PC-3 (cell line): ENCODE data around the gene SCART1. TPM values are rescaled to one million over a fixed set of nuclear protein-coding genes. Genes with fewer than 3 reads are reported as not detected.
"Not testable (repeated sequence)": the region's sequence is repeated elsewhere in the genome, so short reads cannot be mapped to it uniquely, and the experiment has no call there.

Source experiments
- ATAC-seq: fragments of 200-7000 bp; cut with Tn5 transposase; 2 replicates; pipeline ENCODE4 v1.9.1; 2020; ENCODE audit warnings: mild to moderate bottlenecking, moderate library complexity
- BruUV-seq: library from RNA; stranded (reverse); fragments of 400-500 nt; replicated peaks from 2 replicates; lab custom pipeline; 2021; lab: Mats Ljungman, UMichigan
- CTCF ChIA-PET: fragments of 300-600 bp; sonication (Branson Sonifier 250); formaldehyde crosslinking; loops from one replicate; lab custom pipeline; 2022; ENCODE audit warnings: antibody characterized with exemption; lab: Charles Lee
- POLR2A ChIA-PET: fragments of 300-600 bp; sonication (Branson Sonifier 250); formaldehyde crosslinking; loops from one replicate; lab custom pipeline; 2022; ENCODE audit warnings: antibody characterized with exemption; ENCODE audit not compliant: unreplicated experiment; lab: Charles Lee
- DNase-seq: peaks from one replicate; pipeline ENCODE4 v3.0.0-alpha.2; 2015
- H2AFZ ChIP-seq: fragments of 300-600 bp; sonication (generic); 2 replicates; pipeline ENCODE4 v1.6.0; 2016; ENCODE audit warnings: antibody characterized with exemption, low read length
- H3F3A ChIP-seq: fragments of 300-600 bp; sonication (generic); one replicate; pipeline ENCODE4 v1.6.0; 2017; ENCODE audit warnings: antibody characterized with exemption, low read length, control low read depth, mild to moderate bottlenecking; ENCODE audit not compliant: unreplicated experiment
- H3K27ac ChIP-seq: fragments of 300-600 bp; sonication (generic); 2 replicates; pipeline ENCODE4 v1.5.1; 2016; ENCODE audit warnings: mild to moderate bottlenecking, low read length
- H3K27me3 ChIP-seq: fragments of 300-600 bp; sonication (generic); 2 replicates; pipeline ENCODE4 v1.6.1; 2016; ENCODE audit warnings: low read length, mixed read lengths
- H3K36me3 ChIP-seq: fragments of 300-600 bp; sonication (generic); 2 replicates; pipeline ENCODE4 v1.6.1; 2016; ENCODE audit warnings: low read depth, mixed run types, low read length, mixed read lengths
- H3K4me1 ChIP-seq: fragments of 300-600 bp; sonication (generic); 2 replicates; pipeline ENCODE4 v1.5.1; 2016; ENCODE audit warnings: low read length; ENCODE audit not compliant: insufficient read depth
- H3K4me2 ChIP-seq: fragments of 300-600 bp; sonication (generic); 2 replicates; pipeline ENCODE4 v1.6.0; 2016; ENCODE audit warnings: low read length
- H3K4me3 ChIP-seq: fragments of 300-600 bp; sonication (generic); 2 replicates; pipeline ENCODE4 v1.5.1; 2016; ENCODE audit warnings: mild to moderate bottlenecking, low read length, mixed read lengths
- H3K79me2 ChIP-seq: fragments of 300-600 bp; sonication (generic); 2 replicates; pipeline ENCODE4 v1.6.1; 2017; ENCODE audit warnings: low read length, mixed read lengths
- H3K9ac ChIP-seq: fragments of 300-600 bp; sonication (generic); 2 replicates; pipeline ENCODE4 v1.6.0; 2016; ENCODE audit warnings: mild to moderate bottlenecking, low read length
- H3K9me2 ChIP-seq: fragments of 300-600 bp; sonication (generic); replicated peaks from 2 replicates; pipeline ENCODE4 v1.6.1; 2016; ENCODE audit warnings: mixed run types, low read length, mixed read lengths
- H3K9me3 ChIP-seq: fragments of 300-600 bp; sonication (generic); 2 replicates; pipeline ENCODE4 v1.6.1; 2016; ENCODE audit warnings: low read length, mixed read lengths
- H4K20me1 ChIP-seq: fragments of 300-600 bp; sonication (generic); 2 replicates; pipeline ENCODE4 v1.6.1; 2016; ENCODE audit warnings: low read length, mixed read lengths
- EZH2 ChIP-seq: fragments of 300-600 bp; sonication (generic); IDR thresholded peaks from one replicate; pipeline ENCODE4 v1.6.1; 2017; ENCODE audit warnings: antibody characterized with exemption, mild to moderate bottlenecking, low read length; ENCODE audit not compliant: unreplicated experiment
- EZH2phosphoT487 ChIP-seq: fragments of 300-600 bp; sonication (generic); IDR thresholded peaks from 2 replicates; pipeline ENCODE4 v1.6.1; 2018; ENCODE audit warnings: mild to moderate bottlenecking, antibody characterized with exemption, low read length, borderline replicate concordance
- intact Hi-C: fragments of 100-400 bp; cut with micrococcal nuclease; formaldehyde crosslinking; loops from 2 replicates; pipeline ENCODE4 v1.9.0; 2023
- total RNA-seq: library from RNA; depleted of rRNA; stranded (reverse); fragments of >200 nt; gene quantifications from 2 replicates; pipeline ENCODE4 v1.2.3, GENCODE V29; 2014
- TF ChIP-seq, protein P1 (sequence below): fragments of 300-600 bp; sonication (generic); conservative IDR thresholded peaks from 2 replicates; pipeline ENCODE4 v1.5.1; 2017; ENCODE audit warnings: antibody characterized with exemption, low read depth, mild to moderate bottlenecking, low read length

SCART1 gene
- total RNA-seq, 1 experiment from 2014 or later, result 2.4 TPM

DNA sequence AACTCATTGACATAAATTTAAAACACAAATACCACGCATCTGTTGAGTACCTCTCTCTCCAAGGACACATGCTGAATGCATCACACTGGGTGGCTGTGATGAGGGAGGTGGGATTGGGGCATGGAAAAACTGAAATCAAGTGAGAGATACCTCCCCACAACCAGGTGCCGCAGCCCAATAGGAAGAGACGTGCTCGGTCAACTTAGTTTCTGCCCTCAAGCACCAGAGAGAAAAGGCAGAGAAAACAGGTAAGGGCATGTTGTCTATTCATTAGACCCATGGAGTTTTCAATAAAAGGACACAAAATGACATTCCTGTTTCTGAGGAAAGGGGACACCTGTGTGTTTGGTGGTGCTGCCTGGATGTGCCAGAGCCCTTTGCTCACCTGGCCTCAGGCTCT is 24.2 kb upstream of the SCART1 start:
- CTCF ChIA-PET, result not testable (repeated sequence)

DNA sequence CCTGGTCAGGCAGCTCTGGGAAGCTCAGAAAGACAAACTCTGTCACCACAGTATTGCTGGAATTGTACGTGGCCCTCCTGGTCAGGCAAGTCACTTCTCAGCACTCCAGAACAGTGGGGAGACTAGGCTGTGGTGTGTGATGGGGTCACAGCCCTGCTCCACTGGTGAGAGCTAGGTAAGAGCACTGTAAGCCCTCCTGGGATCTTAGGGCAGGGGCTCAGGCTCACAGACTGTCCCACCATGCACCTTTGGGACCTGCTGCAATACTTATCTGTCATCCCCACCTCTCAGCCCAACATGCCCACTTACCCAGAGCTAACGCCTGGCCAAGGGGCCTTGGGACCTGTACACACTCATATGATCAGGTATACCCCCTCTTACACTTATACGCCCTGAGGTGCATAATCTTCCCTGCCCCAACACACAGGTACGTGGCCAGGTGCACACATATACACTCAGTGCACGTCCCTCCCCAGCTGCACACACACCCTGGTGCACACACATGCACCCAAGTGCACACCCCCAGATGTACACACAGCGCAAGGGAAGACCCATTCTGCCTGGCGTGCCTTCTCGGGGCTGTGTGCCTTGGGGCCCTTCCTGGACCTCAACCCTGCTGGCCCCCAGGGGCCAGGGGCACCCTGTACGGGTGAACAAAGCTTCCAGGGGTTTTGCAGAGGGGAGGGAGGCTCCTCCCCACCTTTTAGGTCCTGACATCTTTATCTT is 21.7 kb upstream of the SCART1 start:
- DNase-seq, POLR2A ChIA-PET, H3K4me1 ChIP-seq, H2AFZ ChIP-seq, BruUV-seq, H3K79me2 ChIP-seq, H3K27me3 ChIP-seq, H3K4me3 ChIP-seq, H3K27ac ChIP-seq, H3K9me2 ChIP-seq, H4K20me1 ChIP-seq, H3K9me3 ChIP-seq, H3F3A ChIP-seq, H3K9ac ChIP-seq, H3K36me3 ChIP-seq, CTCF ChIA-PET, intact Hi-C loops, H3K4me2 ChIP-seq: not testable (repeated sequence)
- ATAC-seq, result peak; percentile 29; the same call in 1 of the 2 replicates

More for the DNA sequence above, 24.2 kb upstream of the SCART1 start:
- POLR2A ChIA-PET, H3K36me3 ChIP-seq, H4K20me1 ChIP-seq, H3K9ac ChIP-seq, H3K9me3 ChIP-seq, DNase-seq, H3K27me3 ChIP-seq, H3K4me2 ChIP-seq, H3K4me1 ChIP-seq, H3K27ac ChIP-seq, H3K79me2 ChIP-seq, H3K4me3 ChIP-seq, BruUV-seq, H3K9me2 ChIP-seq, H3F3A ChIP-seq, ATAC-seq, H2AFZ ChIP-seq, intact Hi-C loops: not testable (repeated sequence)

DNA sequence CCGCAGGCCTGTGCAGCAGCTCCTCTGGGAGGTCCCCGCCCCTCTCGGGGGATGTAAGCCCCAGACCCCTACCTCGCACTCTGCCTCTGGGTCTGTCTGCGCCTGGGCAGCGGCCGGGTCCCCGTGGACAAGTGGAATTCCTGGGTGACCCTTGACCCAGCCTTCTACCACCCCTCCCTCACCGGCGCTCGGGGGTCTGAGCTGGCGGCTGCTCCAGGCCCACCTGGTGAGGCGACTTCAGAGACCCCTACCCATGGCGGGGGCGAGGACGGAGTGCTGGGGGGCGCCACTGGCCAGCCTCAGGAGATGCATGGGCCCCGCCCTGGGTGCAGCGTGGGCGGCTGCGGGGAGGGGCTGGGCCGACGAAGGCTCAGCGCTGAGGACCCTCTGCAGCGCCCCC is 21.0 kb upstream of the SCART1 start:
- DNase-seq, H3K4me3 ChIP-seq, H3K9me3 ChIP-seq, H3K79me2 ChIP-seq, BruUV-seq, H4K20me1 ChIP-seq, H3K36me3 ChIP-seq, H3K27me3 ChIP-seq, H3K4me1 ChIP-seq, H3K9ac ChIP-seq, POLR2A ChIA-PET, H3K4me2 ChIP-seq, H3K9me2 ChIP-seq, CTCF ChIA-PET, H2AFZ ChIP-seq, H3F3A ChIP-seq, ATAC-seq, H3K27ac ChIP-seq, intact Hi-C loops: not testable (repeated sequence)

DNA sequence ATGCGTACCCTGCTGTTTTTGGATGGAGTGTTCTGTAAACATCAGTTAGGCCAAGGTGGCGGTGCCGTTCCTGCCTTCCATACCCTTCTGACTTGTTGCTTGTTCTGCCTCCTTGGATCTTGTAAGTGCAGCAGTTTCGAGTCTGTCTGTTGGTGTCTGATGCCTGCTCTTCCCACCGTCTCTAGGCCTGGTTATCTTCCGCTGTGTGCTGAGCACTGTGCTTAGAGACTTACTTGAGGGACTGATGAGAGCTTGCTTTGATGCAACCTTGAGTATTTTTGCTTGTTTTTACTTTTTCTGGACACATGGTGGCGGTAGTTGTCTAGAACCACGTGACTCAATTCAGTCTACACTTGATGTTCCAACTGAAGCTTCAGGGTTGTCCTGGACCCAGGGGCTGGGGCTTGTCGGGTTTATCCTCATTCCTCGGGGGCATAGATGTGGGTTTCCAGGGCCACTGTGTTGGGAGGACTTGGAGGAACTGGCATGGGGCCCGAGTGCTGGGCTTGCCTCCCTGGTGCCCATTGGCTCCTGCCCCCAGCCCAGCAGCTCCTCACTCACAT is 15.0 kb upstream of the SCART1 start:
- Histone ChIP-seq H3K36me3 (no peaks in the 10 kb centered on the region), H3K4me2 (no peak overlapping the region), H3F3A (no peaks in the 10 kb centered on the region), H4K20me1 (no peaks in the 10 kb centered on the region), H3K27ac (no peak overlapping the region), H3K79me2 (no peaks in the 10 kb centered on the region), H3K9me2 (no peaks in the 10 kb centered on the region), H2AFZ (no peak overlapping the region), H3K9me3 (no peaks in the 10 kb centered on the region), H3K4me3 (no peak overlapping the region), H3K9ac (no peak overlapping the region), H3K27me3 (no peaks in the 10 kb centered on the region), H3K4me1 (no peaks in the 10 kb centered on the region)
- BruUV-seq, result no TSS peak
- intact Hi-C loops, result loop anchor here (5.0 kb wide), 1 partner anchor 84 kb away; no protein-coding TSS in a partner anchor
- CTCF ChIA-PET, result no interaction called here
- DNase-seq (peak; percentile 63), ATAC-seq (no peak)
- POLR2A ChIA-PET, result no interaction called here
- TF ChIP-seq EZH2 (no peak), EZH2phosphoT487 (no peak)
- TF ChIP-seq, protein P1, sequence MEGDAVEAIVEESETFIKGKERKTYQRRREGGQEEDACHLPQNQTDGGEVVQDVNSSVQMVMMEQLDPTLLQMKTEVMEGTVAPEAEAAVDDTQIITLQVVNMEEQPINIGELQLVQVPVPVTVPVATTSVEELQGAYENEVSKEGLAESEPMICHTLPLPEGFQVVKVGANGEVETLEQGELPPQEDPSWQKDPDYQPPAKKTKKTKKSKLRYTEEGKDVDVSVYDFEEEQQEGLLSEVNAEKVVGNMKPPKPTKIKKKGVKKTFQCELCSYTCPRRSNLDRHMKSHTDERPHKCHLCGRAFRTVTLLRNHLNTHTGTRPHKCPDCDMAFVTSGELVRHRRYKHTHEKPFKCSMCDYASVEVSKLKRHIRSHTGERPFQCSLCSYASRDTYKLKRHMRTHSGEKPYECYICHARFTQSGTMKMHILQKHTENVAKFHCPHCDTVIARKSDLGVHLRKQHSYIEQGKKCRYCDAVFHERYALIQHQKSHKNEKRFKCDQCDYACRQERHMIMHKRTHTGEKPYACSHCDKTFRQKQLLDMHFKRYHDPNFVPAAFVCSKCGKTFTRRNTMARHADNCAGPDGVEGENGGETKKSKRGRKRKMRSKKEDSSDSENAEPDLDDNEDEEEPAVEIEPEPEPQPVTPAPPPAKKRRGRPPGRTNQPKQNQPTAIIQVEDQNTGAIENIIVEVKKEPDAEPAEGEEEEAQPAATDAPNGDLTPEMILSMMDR, result peak; percentile 61
